ENCODE data around the gene SYT1.

SYT1 gene

DNA sequence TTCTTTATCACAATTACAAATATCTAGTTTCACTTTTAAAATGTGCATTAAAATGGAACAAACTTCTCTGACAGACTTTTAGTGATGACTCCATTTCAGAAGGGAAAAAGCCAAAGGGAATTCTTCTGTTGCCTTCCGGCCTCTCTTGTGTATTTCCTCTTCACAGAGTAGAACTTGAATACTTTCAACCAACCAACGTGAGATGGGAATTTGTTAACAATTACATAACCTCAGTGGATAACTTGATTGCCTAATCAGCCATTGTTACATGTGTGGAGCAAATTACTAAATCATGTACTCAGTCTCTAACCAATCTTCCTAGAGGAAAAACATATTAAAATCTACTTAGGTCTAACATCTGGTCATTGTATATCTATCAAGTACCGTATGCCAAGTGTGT, 291.1 kb downstream of the SYT1 start:
- no peak for ATAC-seq
- no peak for TF ChIP-seq ZFP30 (CRISPR knock-in tag; IDR thresholded peaks at IDR 0.05)
- no peak for TF ChIP-seq ZC3H10 (CRISPR knock-in tag; IDR thresholded peaks at IDR 0.05)
- TF ChIP-seq BACH2 (CRISPR knock-in tag; IDR thresholded peaks at IDR 0.05; ENCODE audit: borderline replicate concordance), result no peak
- TF ChIP-seq ESRRG (CRISPR knock-in tag; IDR thresholded peaks at IDR 0.05), result no peak
- TF ChIP-seq PPARA (CRISPR knock-in tag; IDR thresholded peaks at IDR 0.05; ENCODE audit: borderline replicate concordance), result no peak
- no peak for TF ChIP-seq ARNTL (CRISPR knock-in tag; IDR thresholded peaks at IDR 0.05; ENCODE audit: borderline replicate concordance, low read depth)
- TF ChIP-seq ISL1 (CRISPR knock-in tag; IDR thresholded peaks at IDR 0.05), result no peak
- TF ChIP-seq, protein P1, sequence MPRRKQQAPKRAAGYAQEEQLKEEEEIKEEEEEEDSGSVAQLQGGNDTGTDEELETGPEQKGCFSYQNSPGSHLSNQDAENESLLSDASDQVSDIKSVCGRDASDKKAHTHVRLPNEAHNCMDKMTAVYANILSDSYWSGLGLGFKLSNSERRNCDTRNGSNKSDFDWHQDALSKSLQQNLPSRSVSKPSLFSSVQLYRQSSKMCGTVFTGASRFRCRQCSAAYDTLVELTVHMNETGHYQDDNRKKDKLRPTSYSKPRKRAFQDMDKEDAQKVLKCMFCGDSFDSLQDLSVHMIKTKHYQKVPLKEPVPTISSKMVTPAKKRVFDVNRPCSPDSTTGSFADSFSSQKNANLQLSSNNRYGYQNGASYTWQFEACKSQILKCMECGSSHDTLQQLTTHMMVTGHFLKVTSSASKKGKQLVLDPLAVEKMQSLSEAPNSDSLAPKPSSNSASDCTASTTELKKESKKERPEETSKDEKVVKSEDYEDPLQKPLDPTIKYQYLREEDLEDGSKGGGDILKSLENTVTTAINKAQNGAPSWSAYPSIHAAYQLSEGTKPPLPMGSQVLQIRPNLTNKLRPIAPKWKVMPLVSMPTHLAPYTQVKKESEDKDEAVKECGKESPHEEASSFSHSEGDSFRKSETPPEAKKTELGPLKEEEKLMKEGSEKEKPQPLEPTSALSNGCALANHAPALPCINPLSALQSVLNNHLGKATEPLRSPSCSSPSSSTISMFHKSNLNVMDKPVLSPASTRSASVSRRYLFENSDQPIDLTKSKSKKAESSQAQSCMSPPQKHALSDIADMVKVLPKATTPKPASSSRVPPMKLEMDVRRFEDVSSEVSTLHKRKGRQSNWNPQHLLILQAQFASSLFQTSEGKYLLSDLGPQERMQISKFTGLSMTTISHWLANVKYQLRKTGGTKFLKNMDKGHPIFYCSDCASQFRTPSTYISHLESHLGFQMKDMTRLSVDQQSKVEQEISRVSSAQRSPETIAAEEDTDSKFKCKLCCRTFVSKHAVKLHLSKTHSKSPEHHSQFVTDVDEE (CRISPR knock-in tag; IDR thresholded peaks at IDR 0.05), result no peak
- TF ChIP-seq RARB (CRISPR knock-in tag; IDR thresholded peaks at IDR 0.05), result no peak
- no peak for TF ChIP-seq ZNF8 (CRISPR knock-in tag; IDR thresholded peaks at IDR 0.05)

DNA sequence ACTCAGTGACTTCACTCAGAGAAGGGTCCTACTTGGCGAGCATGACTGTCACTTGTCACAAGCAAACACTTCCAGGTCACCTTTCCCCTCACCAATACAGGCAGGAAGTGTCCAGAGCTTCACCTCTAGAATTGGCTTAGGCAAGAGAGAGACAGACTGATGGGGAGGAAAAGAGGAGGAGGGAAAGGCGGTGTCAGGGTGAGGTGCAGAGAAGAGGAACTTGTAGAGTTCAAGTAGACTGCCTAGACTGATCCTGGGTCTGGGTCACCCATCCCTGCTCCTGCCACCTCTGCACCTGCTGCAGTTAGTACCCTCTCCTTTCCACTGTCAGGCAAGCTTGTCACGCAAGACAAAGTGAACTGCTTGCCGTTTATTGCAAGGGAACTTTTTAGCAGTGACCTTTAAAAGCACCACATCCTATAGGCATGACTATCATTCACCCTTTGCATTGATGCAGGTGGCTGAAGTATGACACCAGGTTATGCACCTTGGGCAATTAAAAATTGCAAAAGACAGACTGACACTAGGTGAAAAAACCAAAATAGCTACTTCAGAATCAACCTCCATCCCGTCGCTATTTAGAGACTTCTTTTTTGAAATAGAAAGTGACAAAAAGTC, 292.4 kb downstream of the SYT1 start:
- no peak for ATAC-seq
- TF ChIP-seq ARNTL (CRISPR knock-in tag; IDR thresholded peaks at IDR 0.05; ENCODE audit: borderline replicate concordance, low read depth), result no peak
- TF ChIP-seq ZNF8 (CRISPR knock-in tag; IDR thresholded peaks at IDR 0.05), result no peak
- TF ChIP-seq ZFP3 (CRISPR knock-in tag; IDR thresholded peaks at IDR 0.05), result no peak
- TF ChIP-seq TOX (CRISPR knock-in tag; IDR thresholded peaks at IDR 0.05; ENCODE audit: borderline replicate concordance), result no peak
- TF ChIP-seq ISL1 (CRISPR knock-in tag; IDR thresholded peaks at IDR 0.05), result no peak
- no peak for TF ChIP-seq BACH2 (CRISPR knock-in tag; IDR thresholded peaks at IDR 0.05; ENCODE audit: borderline replicate concordance)
- TF ChIP-seq, protein P1 (CRISPR knock-in tag; IDR thresholded peaks at IDR 0.05), result no peak
- TF ChIP-seq ZNF565 (CRISPR knock-in tag; conservative IDR thresholded peaks at IDR 0.05; ENCODE audit: low read depth), result no peak
- TF ChIP-seq OSR1 (CRISPR knock-in tag; IDR thresholded peaks at IDR 0.05), result no peak
- TF ChIP-seq RARB (CRISPR knock-in tag; IDR thresholded peaks at IDR 0.05), result no peak
- TF ChIP-seq SNAI2 (CRISPR knock-in tag; IDR thresholded peaks at IDR 0.05), result no peak
- TF ChIP-seq PPARA (CRISPR knock-in tag; IDR thresholded peaks at IDR 0.05; ENCODE audit: borderline replicate concordance), result no peak
- no peak for TF ChIP-seq ZC3H10 (CRISPR knock-in tag; IDR thresholded peaks at IDR 0.05)
- no peak for TF ChIP-seq ZNF70 (CRISPR knock-in tag; IDR thresholded peaks at IDR 0.05)
- TF ChIP-seq TCF4 (CRISPR knock-in tag; IDR thresholded peaks at IDR 0.05; ENCODE audit: borderline replicate concordance), result no peak

DNA sequence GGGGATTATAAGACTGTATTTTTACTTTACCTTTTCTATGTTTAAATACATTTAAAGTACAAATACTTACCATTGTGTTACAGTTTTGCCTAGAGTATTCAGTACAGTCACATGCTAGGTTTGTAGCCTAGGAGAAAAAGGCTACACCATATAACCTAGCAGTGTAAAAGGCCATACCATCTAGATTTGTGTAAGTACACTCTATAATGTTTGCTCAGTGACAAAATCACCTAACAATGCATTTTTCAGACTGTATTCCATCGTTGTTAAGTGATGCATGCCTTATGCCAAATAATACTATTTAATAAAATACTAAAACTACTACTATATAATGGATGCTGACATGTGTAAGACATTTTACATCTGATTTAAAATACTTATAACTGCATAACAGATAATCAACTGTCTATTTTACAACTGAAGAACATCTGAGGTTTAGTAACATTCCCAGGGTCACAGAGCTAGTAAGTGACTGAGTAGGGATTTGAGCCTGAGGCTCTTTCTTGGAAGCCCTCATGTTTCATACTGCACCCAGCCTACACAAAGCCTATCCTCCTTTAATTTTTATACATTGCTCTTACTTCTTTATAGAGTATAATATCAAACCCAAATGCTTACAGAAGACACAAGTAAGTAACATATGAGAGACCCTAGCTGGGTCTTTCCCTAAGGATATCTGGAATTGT, 296.8 kb downstream of the SYT1 start:
- no peak; the same call in 2 of the 3 replicates for ATAC-seq

More for the DNA sequence above, 296.8 kb downstream of the SYT1 start:
- TF ChIP-seq CSDC2 (CRISPR knock-in tag; IDR thresholded peaks at IDR 0.05) (no peak), ZNF565 (CRISPR knock-in tag; conservative IDR thresholded peaks at IDR 0.05; ENCODE audit: low read depth) (no peak), ISL1 (CRISPR knock-in tag; IDR thresholded peaks at IDR 0.05) (no peak), TCF4 (CRISPR knock-in tag; IDR thresholded peaks at IDR 0.05; ENCODE audit: borderline replicate concordance) (no peak), ARNTL (CRISPR knock-in tag; IDR thresholded peaks at IDR 0.05; ENCODE audit: borderline replicate concordance, low read depth) (no peak), SNAI2 (CRISPR knock-in tag; IDR thresholded peaks at IDR 0.05) (no peak), ZFP30 (CRISPR knock-in tag; IDR thresholded peaks at IDR 0.05) (no peak), GLIS3 (CRISPR knock-in tag; IDR thresholded peaks at IDR 0.05) (no peak), TOX (CRISPR knock-in tag; IDR thresholded peaks at IDR 0.05; ENCODE audit: borderline replicate concordance) (no peak), RARB (CRISPR knock-in tag; IDR thresholded peaks at IDR 0.05) (no peak), ESRRG (CRISPR knock-in tag; IDR thresholded peaks at IDR 0.05) (no peak)
- TF ChIP-seq, protein P2, sequence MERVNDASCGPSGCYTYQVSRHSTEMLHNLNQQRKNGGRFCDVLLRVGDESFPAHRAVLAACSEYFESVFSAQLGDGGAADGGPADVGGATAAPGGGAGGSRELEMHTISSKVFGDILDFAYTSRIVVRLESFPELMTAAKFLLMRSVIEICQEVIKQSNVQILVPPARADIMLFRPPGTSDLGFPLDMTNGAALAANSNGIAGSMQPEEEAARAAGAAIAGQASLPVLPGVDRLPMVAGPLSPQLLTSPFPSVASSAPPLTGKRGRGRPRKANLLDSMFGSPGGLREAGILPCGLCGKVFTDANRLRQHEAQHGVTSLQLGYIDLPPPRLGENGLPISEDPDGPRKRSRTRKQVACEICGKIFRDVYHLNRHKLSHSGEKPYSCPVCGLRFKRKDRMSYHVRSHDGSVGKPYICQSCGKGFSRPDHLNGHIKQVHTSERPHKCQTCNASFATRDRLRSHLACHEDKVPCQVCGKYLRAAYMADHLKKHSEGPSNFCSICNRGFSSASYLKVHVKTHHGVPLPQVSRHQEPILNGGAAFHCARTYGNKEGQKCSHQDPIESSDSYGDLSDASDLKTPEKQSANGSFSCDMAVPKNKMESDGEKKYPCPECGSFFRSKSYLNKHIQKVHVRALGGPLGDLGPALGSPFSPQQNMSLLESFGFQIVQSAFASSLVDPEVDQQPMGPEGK (CRISPR knock-in tag; IDR thresholded peaks at IDR 0.05; ENCODE audit: borderline replicate concordance), result no peak

Measured in SK-N-SH treated with all-trans-retinoic acid at 6 μM for 48 hours (cell line).